Middle frontal gyrus (tissue), 1 donor: Measurements from ENCODE around the gene GRK2.

Source experiments
- DNase-seq: peaks from one replicate; pipeline ENCODE4 v3.0.0-alpha.2; 2015; ENCODE audit warnings: low spot score; ENCODE audit errors: extremely low spot score

Gene GRK2

GRCh38 chr11:67269401-67270255 is 3.4 kb downstream of the GRK2 start:
- no peak for DNase-seq

- DNase-seq = no peak
These were observed 4.3 kb downstream of the GRK2 start for GRCh38 chr11:67270256-67271204.

- DNase-seq = no peak
These were observed 4.9 kb downstream of the GRK2 start for GRCh38 chr11:67271205-67271540.

- DNase-seq = no peak
These were observed 5.4 kb downstream of the GRK2 start for GRCh38 chr11:67271541-67272284.

GRCh38 chr11:67272327-67273259 is 6.3 kb downstream of the GRK2 start:
- no peak for DNase-seq

GRCh38 chr11:67273260-67273990 is 7.2 kb downstream of the GRK2 start:
- no peak for DNase-seq

- no peak for DNase-seq
These were observed 8.7 kb downstream of the GRK2 start for GRCh38 chr11:67274768-67275605.

- no peak for DNase-seq
These were observed 9.5 kb downstream of the GRK2 start for GRCh38 chr11:67275606-67276409.

GRCh38 chr11:67276781-67277230 is 10.5 kb downstream of the GRK2 start:
- DNase-seq = no peak

GRCh38 chr11:67277231-67277961 is 11.1 kb downstream of the GRK2 start:
- DNase-seq = no peak

- no peak for DNase-seq
These were observed 12.1 kb downstream of the GRK2 start for GRCh38 chr11:67278135-67278938.

GRCh38 chr11:67278939-67279588 is 12.8 kb downstream of the GRK2 start:
- no peak for DNase-seq

GRCh38 chr11:67279589-67280340 is 13.5 kb downstream of the GRK2 start:
- no peak for DNase-seq

- DNase-seq = no peak
These were observed 14.1 kb downstream of the GRK2 start for GRCh38 chr11:67280341-67280787.
